DOHH2 (cell line): Measurements from ENCODE around the gene GLRA1.
"Not testable (repeated sequence)": the region's sequence is repeated elsewhere in the genome, so short reads cannot be mapped to it uniquely, and the experiment has no call there.

Experiments
- H3F3A ChIP-seq: fragments of 200-600 bp; sonication (generic), shearing (Covaris generic); 2 replicates; pipeline ENCODE4 v1.6.0; 2016; ENCODE audit warnings: antibody characterized with exemption, mild to moderate bottlenecking; ENCODE audit not compliant: control insufficient read depth, insufficient read depth
- H3K27ac ChIP-seq: fragments of 200-600 bp; sonication (generic); 2 replicates; pipeline ENCODE4 v1.5.1; 2014; ENCODE audit warnings: low read depth, mild to moderate bottlenecking, low read length, moderate library complexity
- H3K27me3 ChIP-seq: fragments of 200-600 bp; sonication (generic); 2 replicates; pipeline ENCODE4 v1.6.1; 2014; ENCODE audit warnings: mild to moderate bottlenecking, low read length, mixed read lengths; ENCODE audit not compliant: control insufficient read depth
- H3K36me3 ChIP-seq: fragments of 200-600 bp; sonication (generic); 2 replicates; pipeline ENCODE4 v1.6.1; 2014; ENCODE audit warnings: mild to moderate bottlenecking, low read length, moderate library complexity, mixed read lengths; ENCODE audit not compliant: control insufficient read depth
- H3K4me1 ChIP-seq: fragments of 200-600 bp; sonication (generic); 2 replicates; pipeline ENCODE4 v1.6.1; 2014; ENCODE audit warnings: mild to moderate bottlenecking, low read length, mixed read lengths; ENCODE audit not compliant: control insufficient read depth
- H3K4me2 ChIP-seq: fragments of 200-600 bp; sonication (generic); 2 replicates; pipeline ENCODE4 v1.6.0; 2014; ENCODE audit warnings: mild to moderate bottlenecking, low read length, moderate library complexity
- H3K4me3 ChIP-seq: fragments of 200-600 bp; sonication (generic); 2 replicates; pipeline ENCODE4 v1.5.1; 2014; ENCODE audit warnings: mild to moderate bottlenecking, low read length, mixed read lengths
- H3K79me2 ChIP-seq: fragments of 200-600 bp; sonication (generic); 2 replicates; pipeline ENCODE4 v1.6.1; 2014; ENCODE audit warnings: mild to moderate bottlenecking, low read length, mixed read lengths; ENCODE audit not compliant: control insufficient read depth
- H3K9me2 ChIP-seq: fragments of 200-600 bp; sonication (generic); replicated peaks from 2 replicates; pipeline ENCODE4 v1.6.1; 2014; ENCODE audit warnings: mild to moderate bottlenecking, low read length, mixed read lengths; ENCODE audit not compliant: control insufficient read depth
- H3K9me3 ChIP-seq: fragments of 200-600 bp; sonication (generic); 2 replicates; pipeline ENCODE4 v1.6.1; 2014; ENCODE audit warnings: antibody characterized with exemption, low read length, mixed read lengths; ENCODE audit not compliant: control insufficient read depth, insufficient read depth
- H4K20me1 ChIP-seq: fragments of 200-600 bp; sonication (generic); 2 replicates; pipeline ENCODE4 v1.6.0; 2014; ENCODE audit warnings: low read depth, mild to moderate bottlenecking, antibody characterized with exemption, low read length, moderate library complexity; ENCODE audit not compliant: control insufficient read depth, insufficient read depth
- EZH2phosphoT487 ChIP-seq: fragments of 200-600 bp; sonication (generic); IDR thresholded peaks from 2 replicates; pipeline ENCODE4 v1.6.1; 2017; ENCODE audit warnings: borderline replicate concordance, mild to moderate bottlenecking, antibody characterized with exemption, low read length, moderate library complexity, mixed read lengths
- TF ChIP-seq, protein P1 (sequence below): fragments of 200-600 bp; sonication (generic); IDR thresholded peaks from one replicate; pipeline ENCODE4 v1.5.1; 2014; ENCODE audit warnings: antibody characterized with exemption, mild to moderate bottlenecking, low read depth, low read length; ENCODE audit not compliant: poor library complexity, severe bottlenecking

GLRA1 gene

DNA sequence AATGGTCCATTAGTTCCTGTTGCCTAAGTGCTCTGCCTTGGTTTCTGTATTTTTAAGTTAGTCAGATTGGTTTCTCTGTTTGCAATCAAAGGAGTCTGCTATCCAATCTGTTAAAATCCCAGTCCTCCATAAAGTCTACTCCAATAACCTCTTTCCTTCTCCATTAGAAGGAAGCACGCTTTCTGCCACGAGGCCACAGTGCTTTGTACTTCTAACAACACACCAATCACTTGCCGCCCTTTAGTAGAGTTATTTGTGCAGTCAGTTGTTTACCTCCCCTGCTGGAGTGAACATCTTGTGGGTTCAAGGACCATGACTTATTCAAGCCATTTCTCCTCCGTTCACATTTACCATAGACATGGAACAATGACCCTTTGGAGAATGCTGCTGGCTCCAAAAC lies 69.0 kb downstream of the GLRA1 start:
- Histone ChIP-seq H3K4me1 (no peaks in the 10 kb centered on the region), H3K27ac (no peak overlapping the region), H4K20me1 (no peaks in the 10 kb centered on the region), H3F3A (no peaks in the 10 kb centered on the region), H3K79me2 (no peaks in the 10 kb centered on the region), H3K4me2 (no peak overlapping the region), H3K9me2 (no peaks in the 10 kb centered on the region), H3K9me3 (peaks cover 4% of the 10 kb centered on the region; the same call in 1 of the 2 replicates), H3K36me3 (no peaks in the 10 kb centered on the region), H3K27me3 (no peaks in the 10 kb centered on the region), H3K4me3 (no peak overlapping the region)
- TF ChIP-seq, protein P1, sequence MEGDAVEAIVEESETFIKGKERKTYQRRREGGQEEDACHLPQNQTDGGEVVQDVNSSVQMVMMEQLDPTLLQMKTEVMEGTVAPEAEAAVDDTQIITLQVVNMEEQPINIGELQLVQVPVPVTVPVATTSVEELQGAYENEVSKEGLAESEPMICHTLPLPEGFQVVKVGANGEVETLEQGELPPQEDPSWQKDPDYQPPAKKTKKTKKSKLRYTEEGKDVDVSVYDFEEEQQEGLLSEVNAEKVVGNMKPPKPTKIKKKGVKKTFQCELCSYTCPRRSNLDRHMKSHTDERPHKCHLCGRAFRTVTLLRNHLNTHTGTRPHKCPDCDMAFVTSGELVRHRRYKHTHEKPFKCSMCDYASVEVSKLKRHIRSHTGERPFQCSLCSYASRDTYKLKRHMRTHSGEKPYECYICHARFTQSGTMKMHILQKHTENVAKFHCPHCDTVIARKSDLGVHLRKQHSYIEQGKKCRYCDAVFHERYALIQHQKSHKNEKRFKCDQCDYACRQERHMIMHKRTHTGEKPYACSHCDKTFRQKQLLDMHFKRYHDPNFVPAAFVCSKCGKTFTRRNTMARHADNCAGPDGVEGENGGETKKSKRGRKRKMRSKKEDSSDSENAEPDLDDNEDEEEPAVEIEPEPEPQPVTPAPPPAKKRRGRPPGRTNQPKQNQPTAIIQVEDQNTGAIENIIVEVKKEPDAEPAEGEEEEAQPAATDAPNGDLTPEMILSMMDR = no peak
- TF ChIP-seq EZH2phosphoT487 = no peak

DNA sequence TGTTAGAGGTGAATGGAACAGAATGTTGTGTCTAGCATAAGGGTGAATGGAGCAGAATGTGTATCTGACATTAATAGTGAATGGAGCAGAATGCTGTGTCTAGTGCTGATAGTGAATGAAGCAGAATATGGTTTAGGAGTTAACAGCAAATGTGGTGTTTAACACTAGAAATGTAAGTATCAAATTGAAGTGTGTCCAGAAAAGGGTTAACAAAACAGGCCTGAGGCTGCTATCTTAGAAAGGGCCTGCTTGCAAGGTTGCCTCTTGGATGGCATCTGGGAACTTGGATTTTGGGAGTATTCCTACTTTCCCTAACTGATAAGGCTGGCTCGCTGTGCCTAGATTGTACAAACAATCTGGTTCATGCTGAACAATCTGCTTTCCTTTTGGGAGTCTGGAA lies 76.8 kb downstream of the GLRA1 start:
- no peaks in the 10 kb centered on the region for H3K79me2 ChIP-seq
- no peaks in the 10 kb centered on the region for H3K9me2 ChIP-seq
- no peak overlapping the region for H3K27ac ChIP-seq
- H3F3A ChIP-seq = no peaks in the 10 kb centered on the region
- H3K36me3 ChIP-seq = no peaks in the 10 kb centered on the region
- no peaks in the 10 kb centered on the region for H3K9me3 ChIP-seq
- no peaks in the 10 kb centered on the region for H4K20me1 ChIP-seq
- H3K27me3 ChIP-seq = no peaks in the 10 kb centered on the region
- H3K4me2 ChIP-seq = no peak overlapping the region
- TF ChIP-seq, protein P1 = no peak
- TF ChIP-seq EZH2phosphoT487 = no peak
- H3K4me3 ChIP-seq = no peak overlapping the region
- no peaks in the 10 kb centered on the region for H3K4me1 ChIP-seq

DNA sequence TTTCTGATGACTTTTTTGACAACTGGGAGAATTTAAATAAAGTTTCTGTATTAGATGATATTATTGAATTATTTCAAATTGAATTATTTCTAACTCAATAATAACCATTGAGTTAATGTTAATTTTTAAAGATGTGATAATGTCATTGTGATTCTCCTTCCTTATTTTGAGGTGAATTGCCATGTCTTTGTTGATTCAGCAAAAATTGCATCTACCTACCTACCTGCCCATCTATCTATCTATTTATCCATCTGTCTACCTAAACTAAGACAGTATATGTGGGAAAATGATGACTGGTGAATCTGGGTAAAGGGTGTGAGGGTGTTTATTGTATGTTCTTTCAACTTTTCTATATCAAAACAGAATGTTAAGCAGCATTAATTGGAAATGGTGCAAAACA lies 77.9 kb downstream of the GLRA1 start:
- H3K9me2 ChIP-seq = no peaks in the 10 kb centered on the region
- TF ChIP-seq EZH2phosphoT487 = no peak
- TF ChIP-seq, protein P1 = no peak
- H3K9me3 ChIP-seq = no peaks in the 10 kb centered on the region
- no peaks in the 10 kb centered on the region for H3K4me1 ChIP-seq
- no peaks in the 10 kb centered on the region for H3K27me3 ChIP-seq
- H3K27ac ChIP-seq = no peak overlapping the region
- no peak overlapping the region for H3K4me3 ChIP-seq
- H3K79me2 ChIP-seq = no peaks in the 10 kb centered on the region
- no peaks in the 10 kb centered on the region for H3F3A ChIP-seq
- no peak overlapping the region for H3K4me2 ChIP-seq
- H3K36me3 ChIP-seq = no peaks in the 10 kb centered on the region
- no peaks in the 10 kb centered on the region for H4K20me1 ChIP-seq

DNA sequence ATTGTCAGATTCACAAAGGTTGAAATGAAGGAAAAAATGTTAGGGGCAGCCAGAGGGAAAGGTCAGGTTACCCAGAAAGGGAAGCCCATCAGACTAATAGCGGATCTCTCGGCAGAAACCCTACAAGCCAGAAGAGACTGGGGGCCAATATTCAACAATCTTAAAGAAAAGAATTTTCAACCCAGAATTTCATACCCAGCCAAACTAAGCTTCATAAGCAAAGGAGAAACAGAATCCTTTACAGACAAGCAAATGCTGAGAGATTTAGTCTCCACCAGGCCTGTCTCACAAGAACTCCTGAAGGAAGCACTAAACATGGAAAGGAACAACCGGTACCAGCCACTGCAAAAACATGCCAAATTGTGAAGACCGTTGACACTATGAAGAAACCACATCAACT lies 91.8 kb downstream of the GLRA1 start:
- H4K20me1 ChIP-seq, H3K79me2 ChIP-seq, H3K27me3 ChIP-seq, H3F3A ChIP-seq, H3K4me2 ChIP-seq, H3K36me3 ChIP-seq, H3K4me3 ChIP-seq, H3K4me1 ChIP-seq, H3K9me2 ChIP-seq, H3K27ac ChIP-seq: not testable (repeated sequence)
- peaks cover 11% of the 10 kb centered on the region for H3K9me3 ChIP-seq
